Esophagus muscularis mucosa (tissue), 4 donors: ENCODE measurements around the gene BLOC1S5. TPM values are rescaled to one million over a fixed set of nuclear protein-coding genes. Genes with fewer than 3 reads are reported as not detected.

ENCODE experiments used
- DNase-seq: peaks from one replicate; pipeline ENCODE4 v3.0.0-alpha.2; 2017; ENCODE audit errors: extremely low spot score
- H3K27ac ChIP-seq, 4 donors: fragments of 200-600 bp; sonication (generic); replicated peaks in 1 of 4; 1 replicate in 3 of 4; 2 replicates in 1 of 4; pipeline ENCODE4 v1.5.1; 2016 to 2019; ENCODE audit warnings: mild to moderate bottlenecking in 1 of 4
- H3K27me3 ChIP-seq, 4 donors: fragments of 200-600 bp; sonication (generic); one replicate each; pipeline versions ENCODE4 v1.5.1 to v1.6.0; 2016 to 2019
- H3K36me3 ChIP-seq, 4 donors: fragments of 200-600 bp; sonication (generic); one replicate each; pipeline ENCODE4 v1.5.1; 2016 to 2019
- H3K4me1 ChIP-seq, 4 donors: fragments of 200-600 bp; sonication (generic); one replicate each; pipeline ENCODE4 v1.5.1; 2016 to 2019
- H3K4me3 ChIP-seq, 4 donors: fragments of 200-600 bp; sonication (generic); 1 replicate in 2 of 4; 2 replicates in 2 of 4; pipeline ENCODE4 v1.5.1; 2016 to 2019; ENCODE audit warnings: mild to moderate bottlenecking in 4 of 4, moderate library complexity in 1 of 4
- H3K9me3 ChIP-seq, 4 donors: fragments of 200-600 bp; sonication (generic); 1 replicate in 3 of 4; 2 replicates in 1 of 4; pipeline ENCODE4 v1.5.1; 2016 to 2019
- EP300 ChIP-seq: sonication (generic); formaldehyde crosslinking; IDR thresholded peaks from one replicate; pipeline ENCODE4 v1.6.1; 2017; ENCODE audit warnings: antibody characterized with exemption
- POLR2A ChIP-seq: fragments of 450-650 bp; IDR thresholded peaks from one replicate; pipeline ENCODE4 v1.6.1; 2017; ENCODE audit warnings: antibody characterized with exemption, moderate library complexity, mild to moderate bottlenecking, low read depth
- POLR2AphosphoS5 ChIP-seq, 2 donors: sonication (generic); formaldehyde crosslinking; IDR thresholded peaks; one replicate each; pipeline ENCODE4 v1.6.1; 2017; ENCODE audit warnings: antibody characterized with exemption in 2 of 2
- whole genome bisulfite sequencing: methylation state at CpG from one replicate; pipeline ENCODE4 v1.1.5; 2018; 5-methylcytosine and 5-hydroxymethylcytosine counted together
- intact Hi-C: fragments of 100-400 bp; cut with DNase I; formaldehyde crosslinking; loops from one replicate; pipeline ENCODE4 v1.15.1; 2023
- total RNA-seq, 4 donors: library from RNA; depleted of rRNA; stranded (reverse); fragments of >200 nt; gene quantifications; one replicate each; pipeline versions ENCODE4 v1.1.0 to v1.2.1, GENCODE V29; 2016
- TF ChIP-seq, protein P1 (sequence below), 3 experiments: fragments of 200-600 bp in 2 of 3; fragments of 450-650 bp in 1 of 3; sonication (generic) in 2 of 3; IDR thresholded peaks; one replicate each; pipeline ENCODE4 v1.5.1; 2017 to 2019; ENCODE audit warnings: antibody characterized with exemption in 3 of 3, mild to moderate bottlenecking in 2 of 3, moderate library complexity in 1 of 3

Gene BLOC1S5
- total RNA-seq, 4 donors from 2014 or later: 10.4 to 15.6 (median 11.2) TPM

DNA sequence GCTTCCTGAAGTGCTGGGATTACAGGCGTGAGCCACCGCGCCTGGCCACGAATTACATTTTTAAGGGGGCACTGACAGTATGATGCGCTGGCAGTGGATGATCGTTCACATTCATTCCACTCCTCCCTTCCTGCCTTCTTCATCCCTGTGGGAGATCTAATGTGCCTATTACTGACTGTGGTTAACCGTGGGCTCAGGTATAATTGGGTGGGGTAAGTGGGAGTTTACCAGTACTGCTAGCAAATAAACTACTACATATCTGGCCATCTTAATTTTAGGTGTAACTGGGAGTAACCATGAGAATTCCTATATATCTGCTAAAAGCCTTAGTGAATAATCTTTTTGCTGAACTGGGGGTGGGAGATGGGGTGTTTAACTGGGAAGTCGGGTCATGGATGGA, 6.5 kb upstream of the BLOC1S5 start:
- Histone ChIP-seq H3K4me3 (no peak overlapping the region), H3K36me3 (no peaks in the 10 kb centered on the region), H3K4me1 (no peaks in the 10 kb centered on the region), H3K9me3 (no peaks in the 10 kb centered on the region), H3K27me3 (no peaks in the 10 kb centered on the region), H3K27ac (no peak overlapping the region)
- intact Hi-C loops: no loop called here
- WGBS: 88% methylated on average over 8 of the region's 8 CpGs
- DNase-seq: no peak
- TF ChIP-seq POLR2A: no peak
- no peak for TF ChIP-seq POLR2AphosphoS5 (IDR thresholded peaks at IDR 0.05)
- TF ChIP-seq, protein P1, sequence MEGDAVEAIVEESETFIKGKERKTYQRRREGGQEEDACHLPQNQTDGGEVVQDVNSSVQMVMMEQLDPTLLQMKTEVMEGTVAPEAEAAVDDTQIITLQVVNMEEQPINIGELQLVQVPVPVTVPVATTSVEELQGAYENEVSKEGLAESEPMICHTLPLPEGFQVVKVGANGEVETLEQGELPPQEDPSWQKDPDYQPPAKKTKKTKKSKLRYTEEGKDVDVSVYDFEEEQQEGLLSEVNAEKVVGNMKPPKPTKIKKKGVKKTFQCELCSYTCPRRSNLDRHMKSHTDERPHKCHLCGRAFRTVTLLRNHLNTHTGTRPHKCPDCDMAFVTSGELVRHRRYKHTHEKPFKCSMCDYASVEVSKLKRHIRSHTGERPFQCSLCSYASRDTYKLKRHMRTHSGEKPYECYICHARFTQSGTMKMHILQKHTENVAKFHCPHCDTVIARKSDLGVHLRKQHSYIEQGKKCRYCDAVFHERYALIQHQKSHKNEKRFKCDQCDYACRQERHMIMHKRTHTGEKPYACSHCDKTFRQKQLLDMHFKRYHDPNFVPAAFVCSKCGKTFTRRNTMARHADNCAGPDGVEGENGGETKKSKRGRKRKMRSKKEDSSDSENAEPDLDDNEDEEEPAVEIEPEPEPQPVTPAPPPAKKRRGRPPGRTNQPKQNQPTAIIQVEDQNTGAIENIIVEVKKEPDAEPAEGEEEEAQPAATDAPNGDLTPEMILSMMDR (IDR thresholded peaks at IDR 0.05): no peak
- no peak for TF ChIP-seq EP300

DNA sequence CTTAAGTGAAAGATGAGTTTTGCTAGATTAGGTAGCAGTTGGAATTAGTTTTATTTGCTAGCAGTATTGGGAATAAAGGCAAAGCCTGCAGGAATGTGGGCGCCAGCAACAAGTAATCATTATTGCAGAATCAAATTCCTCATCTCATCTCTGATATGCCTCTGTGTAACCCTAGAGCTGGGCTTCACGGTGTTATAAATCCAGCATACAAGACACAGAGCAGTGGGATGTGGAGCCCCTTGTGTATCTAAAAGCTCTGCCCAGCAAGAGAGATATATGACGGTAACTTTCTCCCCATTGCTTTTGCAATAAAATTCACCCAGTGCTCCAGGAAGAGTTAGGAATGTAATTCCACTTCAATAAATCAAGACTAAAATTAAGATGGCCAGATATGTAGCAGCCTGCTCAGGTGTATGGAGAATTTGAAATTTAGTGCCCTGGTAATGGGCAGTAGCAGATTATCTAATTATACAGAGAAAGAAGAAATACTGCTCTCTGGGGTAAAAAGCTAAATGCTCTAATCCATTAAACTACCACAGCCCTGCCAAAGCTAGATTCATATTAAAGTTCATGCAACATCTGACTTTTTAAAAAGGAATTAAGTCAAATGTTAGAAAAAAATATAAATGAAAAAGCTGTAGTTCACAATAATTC, 5.6 kb upstream of the BLOC1S5 start:
- no peak for TF ChIP-seq POLR2AphosphoS5 (IDR thresholded peaks at IDR 0.05)
- TF ChIP-seq, protein P1 (IDR thresholded peaks at IDR 0.05): no peak
- no peak for TF ChIP-seq EP300
- no peak for TF ChIP-seq POLR2A
- Histone ChIP-seq H3K9me3 (no peaks in the 10 kb centered on the region), H3K27ac (no peak overlapping the region), H3K4me1 (peaks cover 2 to 4% (median 4%) of the 10 kb centered on the region in 4 donors), H3K27me3 (no peaks in the 10 kb centered on the region), H3K4me3 (no peak overlapping the region), H3K36me3 (no peaks in the 10 kb centered on the region)
- DNase-seq: no peak
- 82% methylated on average over 3 of the region's 3 CpGs for WGBS
- intact Hi-C loops: no loop called here

DNA sequence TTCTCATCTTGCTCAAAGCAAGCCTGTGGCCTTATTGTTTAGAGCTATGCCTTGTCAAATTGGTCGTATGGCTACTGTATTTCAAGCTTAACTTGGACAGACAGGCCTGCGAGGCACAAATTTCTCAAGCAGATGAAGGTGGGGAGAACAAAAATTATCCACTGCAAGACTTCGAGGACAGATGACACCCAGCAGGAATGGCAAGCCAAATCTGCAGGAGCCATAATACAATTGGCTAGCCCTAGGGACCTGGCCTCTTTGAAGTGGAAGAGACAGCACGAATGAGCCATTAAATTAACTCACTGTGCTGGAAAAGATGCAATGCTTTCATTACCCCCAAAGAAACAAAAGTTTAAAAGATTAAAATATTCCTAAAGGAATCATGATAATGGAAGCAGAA, 5.0 kb upstream of the BLOC1S5 start:
- WGBS: 88% methylated on average over 4 of the region's 4 CpGs
- Histone ChIP-seq H3K36me3 (no peaks in the 10 kb centered on the region), H3K9me3 (no peaks in the 10 kb centered on the region), H3K4me3 (no peak overlapping the region), H3K27ac (no peak overlapping the region), H3K27me3 (no peaks in the 10 kb centered on the region), H3K4me1 (peaks cover 3 to 8% (median 7%) of the 10 kb centered on the region in 4 donors)
- intact Hi-C loops: no loop called here
- no peak for DNase-seq
- TF ChIP-seq, protein P1 (IDR thresholded peaks at IDR 0.05): no peak
- TF ChIP-seq POLR2A (no peak), POLR2AphosphoS5 (IDR thresholded peaks at IDR 0.05) (no peak), EP300 (no peak)

DNA sequence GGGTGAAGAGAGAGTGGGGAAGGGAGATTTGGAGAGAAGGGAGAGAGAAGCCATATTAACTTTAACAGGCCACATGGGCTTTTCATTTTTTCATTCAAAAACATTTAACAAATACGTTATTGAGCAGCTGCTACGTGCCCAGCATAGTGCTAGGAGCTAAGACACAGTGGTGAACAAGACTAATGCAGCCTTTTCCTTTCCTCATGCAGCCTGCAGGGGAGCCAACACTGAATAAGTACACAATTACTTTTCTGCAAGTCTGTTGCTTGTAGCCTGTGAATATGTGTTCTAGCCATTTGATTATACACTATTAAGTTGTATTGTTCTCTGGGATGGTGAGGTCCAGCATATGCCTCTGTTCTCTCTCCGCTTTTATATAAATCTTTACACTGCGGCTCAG, 1.9 kb upstream of the BLOC1S5 start:
- Histone ChIP-seq H3K9me3 (no peaks in the 10 kb centered on the region), H3K27me3 (no peaks in the 10 kb centered on the region), H3K27ac (no peak overlapping the region), H3K36me3 (peaks cover 0 to 10% (median 6%) of the 10 kb centered on the region in 4 donors), H3K4me1 (peaks cover 3 to 20% (median 18%) of the 10 kb centered on the region in 4 donors), H3K4me3 (no peak overlapping the region)
- 85% methylated on average over 4 of the region's 4 CpGs for WGBS
- intact Hi-C loops: no loop called here
- TF ChIP-seq POLR2AphosphoS5 (IDR thresholded peaks at IDR 0.05) (no peak), POLR2A (no peak), EP300 (no peak)
- TF ChIP-seq, protein P1 (IDR thresholded peaks at IDR 0.05): no peak
- DNase-seq: no peak

DNA sequence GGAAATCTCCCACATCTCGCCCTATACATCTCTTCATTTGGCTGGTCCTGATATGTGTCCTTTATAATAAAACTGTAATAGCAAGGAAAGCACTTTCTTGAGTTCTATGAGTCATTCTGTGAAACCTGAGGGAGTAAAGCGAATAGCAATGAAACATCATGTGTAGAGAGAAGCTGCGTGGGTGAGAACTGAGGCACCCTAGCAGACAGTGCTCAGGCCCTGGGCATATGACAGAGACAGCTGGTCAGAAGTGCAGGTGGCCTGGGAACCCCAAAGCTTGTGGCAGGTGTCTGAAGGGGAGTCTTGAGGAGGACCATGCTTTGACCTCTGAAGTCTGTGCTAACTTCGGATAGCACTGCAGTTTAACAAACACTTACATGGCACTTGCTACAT, 1.3 kb upstream of the BLOC1S5 start:
- Histone ChIP-seq H3K4me1 (peaks cover 3 to 20% (median 18%) of the 10 kb centered on the region in 4 donors), H3K36me3 (peaks cover 5 to 15% (median 9%) of the 10 kb centered on the region in 4 donors), H3K4me3 (no peak overlapping the region), H3K27me3 (no peaks in the 10 kb centered on the region), H3K9me3 (no peaks in the 10 kb centered on the region), H3K27ac (no peak overlapping the region)
- WGBS: 93% methylated on average over 4 of the region's 4 CpGs
- DNase-seq: no peak
- intact Hi-C loops: no loop called here
- TF ChIP-seq EP300 (no peak), POLR2A (no peak), POLR2AphosphoS5 (IDR thresholded peaks at IDR 0.05) (no peak)
- TF ChIP-seq, protein P1 (IDR thresholded peaks at IDR 0.05): no peak
